Measurements from ENCODE around the gene ACTR1B.
"Not testable (repeated sequence)": the region's sequence is repeated elsewhere in the genome, so short reads cannot be mapped to it uniquely, and the experiment has no call there.

The ACTR1B gene

GRCh38 chr2:97625354-97626048, 38.3 kb downstream of the ACTR1B start:
- H3K27ac ChIP-seq (ENCODE audit: low read length); H3K4me3 ChIP-seq (ENCODE audit: low read length); H3K36me3 ChIP-seq (ENCODE audit: insufficient read depth, low read depth, low read length); H3K9ac ChIP-seq (ENCODE audit: low read depth, low read length); H3K27me3 ChIP-seq (ENCODE audit: insufficient read depth, low read length); H3K9me3 ChIP-seq (ENCODE audit: insufficient read depth, low read depth, low read length); H3K4me1 ChIP-seq (ENCODE audit: insufficient read depth, low read length): not testable (repeated sequence)

- not testable (repeated sequence) for H3K27me3 ChIP-seq (ENCODE audit: insufficient read depth, low read length); H3K4me3 ChIP-seq (ENCODE audit: low read length); H3K4me1 ChIP-seq (ENCODE audit: insufficient read depth, low read length); H3K36me3 ChIP-seq (ENCODE audit: insufficient read depth, low read depth, low read length); H3K27ac ChIP-seq (ENCODE audit: low read length); H3K9me3 ChIP-seq (ENCODE audit: insufficient read depth, low read depth, low read length); H3K9ac ChIP-seq (ENCODE audit: low read depth, low read length)
Observed at GRCh38 chr2:97622976-97623375, 40.9 kb downstream of the ACTR1B start.

GRCh38 chr2:97620492-97620891, 43.4 kb downstream of the ACTR1B start:
- not testable (repeated sequence) for H3K4me1 ChIP-seq (ENCODE audit: insufficient read depth, low read length); H3K4me3 ChIP-seq (ENCODE audit: low read length); H3K27me3 ChIP-seq (ENCODE audit: insufficient read depth, low read length); H3K9ac ChIP-seq (ENCODE audit: low read depth, low read length); H3K36me3 ChIP-seq (ENCODE audit: insufficient read depth, low read depth, low read length); H3K9me3 ChIP-seq (ENCODE audit: insufficient read depth, low read depth, low read length); H3K27ac ChIP-seq (ENCODE audit: low read length)

GRCh38 chr2:97618939-97619827, 44.7 kb downstream of the ACTR1B start:
- H3K9me3 ChIP-seq (ENCODE audit: insufficient read depth, low read depth, low read length); H3K4me3 ChIP-seq (ENCODE audit: low read length); H3K27me3 ChIP-seq (ENCODE audit: insufficient read depth, low read length); H3K4me1 ChIP-seq (ENCODE audit: insufficient read depth, low read length); H3K9ac ChIP-seq (ENCODE audit: low read depth, low read length); H3K27ac ChIP-seq (ENCODE audit: low read length); H3K36me3 ChIP-seq (ENCODE audit: insufficient read depth, low read depth, low read length): not testable (repeated sequence)

- H3K9ac ChIP-seq (ENCODE audit: low read depth, low read length): no peak overlapping the region
- H3K4me1 ChIP-seq (ENCODE audit: insufficient read depth, low read length): no peaks in the 10 kb centered on the region
- H3K4me3 ChIP-seq (ENCODE audit: low read length): no peak overlapping the region
- no peaks in the 10 kb centered on the region for H3K36me3 ChIP-seq (ENCODE audit: insufficient read depth, low read depth, low read length)
- H3K27ac ChIP-seq (ENCODE audit: low read length): no peak overlapping the region
- no peaks in the 10 kb centered on the region for H3K9me3 ChIP-seq (ENCODE audit: insufficient read depth, low read depth, low read length)
- no peaks in the 10 kb centered on the region for H3K27me3 ChIP-seq (ENCODE audit: insufficient read depth, low read length)
Observed at GRCh38 chr2:97617911-97618310, 45.9 kb downstream of the ACTR1B start.

- H3K27me3 ChIP-seq (ENCODE audit: insufficient read depth, low read length); H3K4me3 ChIP-seq (ENCODE audit: low read length); H3K9ac ChIP-seq (ENCODE audit: low read depth, low read length); H3K4me1 ChIP-seq (ENCODE audit: insufficient read depth, low read length); H3K9me3 ChIP-seq (ENCODE audit: insufficient read depth, low read depth, low read length); H3K27ac ChIP-seq (ENCODE audit: low read length); H3K36me3 ChIP-seq (ENCODE audit: insufficient read depth, low read depth, low read length): not testable (repeated sequence)
Observed at GRCh38 chr2:97615746-97616145, 48.1 kb downstream of the ACTR1B start.

GRCh38 chr2:97611895-97612294, 51.9 kb downstream of the ACTR1B start:
- not testable (repeated sequence) for H3K9ac ChIP-seq (ENCODE audit: low read depth, low read length); H3K27ac ChIP-seq (ENCODE audit: low read length); H3K4me1 ChIP-seq (ENCODE audit: insufficient read depth, low read length); H3K36me3 ChIP-seq (ENCODE audit: insufficient read depth, low read depth, low read length); H3K4me3 ChIP-seq (ENCODE audit: low read length); H3K9me3 ChIP-seq (ENCODE audit: insufficient read depth, low read depth, low read length); H3K27me3 ChIP-seq (ENCODE audit: insufficient read depth, low read length)

- not testable (repeated sequence) for H3K36me3 ChIP-seq (ENCODE audit: insufficient read depth, low read depth, low read length); H3K27me3 ChIP-seq (ENCODE audit: insufficient read depth, low read length); H3K9ac ChIP-seq (ENCODE audit: low read depth, low read length); H3K9me3 ChIP-seq (ENCODE audit: insufficient read depth, low read depth, low read length); H3K4me3 ChIP-seq (ENCODE audit: low read length); H3K4me1 ChIP-seq (ENCODE audit: insufficient read depth, low read length); H3K27ac ChIP-seq (ENCODE audit: low read length)
Observed at GRCh38 chr2:97608745-97609144, 55.1 kb downstream of the ACTR1B start.
